Stimulated activated CD8-positive, alpha-beta memory T cell treated with anti-CD3 and anti-CD28 coated beads, Interleukin-7, amount 100 ng/mL, for 1 hour (primary cell): Measurements from ENCODE around the gene ARHGEF12.

Source experiments
- DNase-seq, 2 donors: peaks; one replicate each; pipeline ENCODE4 v3.0.0-alpha.2; 2020; ENCODE audit warnings: low read depth in 2 of 2

Gene ARHGEF12

DNA sequence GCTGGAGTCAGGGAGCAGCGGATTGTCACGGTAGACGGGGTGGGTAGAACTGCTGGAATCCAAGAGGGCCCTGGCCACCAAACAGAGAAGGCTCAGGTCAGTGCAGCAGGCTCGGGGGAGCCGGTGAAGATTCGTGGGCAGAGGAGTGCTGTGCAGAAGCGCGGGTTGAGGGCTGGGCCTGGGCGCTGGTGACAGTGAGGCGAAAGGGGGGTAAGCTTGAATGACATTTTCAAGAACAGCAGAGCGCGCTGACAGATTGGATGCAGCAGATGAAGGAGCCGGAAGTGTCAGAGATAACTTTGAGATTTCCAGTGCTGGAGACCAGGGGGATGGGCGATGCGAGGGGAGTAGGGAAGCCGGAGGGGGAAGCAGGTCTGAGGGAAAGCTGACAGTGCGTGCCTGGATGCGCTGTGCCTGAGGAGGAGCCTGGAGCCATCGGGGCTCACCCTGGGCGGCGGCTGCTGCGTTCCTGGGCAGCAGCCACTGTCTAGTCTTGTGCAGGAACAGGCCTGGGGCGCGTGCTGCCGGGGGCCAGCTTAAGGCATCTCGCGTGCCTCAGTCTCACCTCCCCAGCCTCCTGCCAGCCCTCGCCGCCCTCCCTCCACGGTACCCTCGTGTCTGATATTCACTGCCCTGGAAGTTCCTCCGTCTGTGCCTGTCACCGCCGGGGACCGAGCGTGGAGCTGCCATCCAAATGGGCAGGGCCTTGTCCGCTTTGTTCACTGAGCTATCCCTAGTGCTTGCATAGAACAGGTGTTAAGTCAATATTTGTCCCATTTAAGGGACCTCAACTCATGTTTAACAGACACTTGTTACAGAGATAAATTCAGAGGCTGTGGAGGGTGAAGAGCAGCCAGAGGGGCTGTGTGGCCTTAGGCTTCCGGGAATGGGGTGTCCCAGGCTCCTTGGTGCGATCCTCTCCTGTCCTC is 180.5 kb downstream of the ARHGEF12 start:
- DNase-seq, result no peak

DNA sequence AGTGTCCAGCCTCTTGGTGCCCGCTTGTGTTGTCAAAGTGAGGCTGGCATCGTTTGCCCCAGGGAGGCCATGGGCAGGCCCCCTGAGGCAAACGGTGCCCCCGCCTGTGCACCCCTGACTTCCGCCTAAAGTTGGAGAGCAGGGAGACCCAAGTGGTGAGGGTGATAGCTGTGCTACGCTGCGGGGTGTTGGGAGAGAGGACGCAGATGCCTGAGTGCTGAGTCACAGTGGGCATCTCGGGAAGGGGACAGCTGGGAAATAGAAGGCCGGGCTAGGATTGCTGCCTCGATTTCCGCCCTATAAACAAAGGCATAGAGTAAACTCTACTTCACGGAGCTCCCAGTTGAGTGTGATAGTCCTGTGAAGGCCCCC is 181.2 kb downstream of the ARHGEF12 start:
- DNase-seq, result no peak

GRCh38 chr11:120517801-120518291 is 181.6 kb downstream of the ARHGEF12 start:
- DNase-seq, result no peak

DNA sequence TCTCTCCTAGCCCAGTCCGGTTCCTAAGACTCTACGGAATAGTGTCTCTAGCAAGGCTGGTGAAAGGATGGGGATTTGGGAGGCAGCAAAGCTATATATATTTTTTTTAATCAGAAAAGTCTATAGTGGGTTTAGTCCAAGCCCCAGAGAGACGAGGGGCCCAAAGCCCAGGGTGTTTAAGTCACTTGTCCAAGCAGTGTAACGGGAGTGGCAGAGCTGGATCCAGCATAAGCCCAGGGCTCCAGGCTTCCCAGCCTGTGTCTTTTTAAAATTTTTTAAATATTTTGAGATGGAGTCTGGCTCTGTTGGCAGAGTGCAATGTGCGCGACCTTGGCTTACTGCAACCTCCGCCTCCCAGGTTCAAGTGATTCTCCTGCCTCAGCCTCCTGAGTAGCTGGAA is 182.1 kb downstream of the ARHGEF12 start:
- no peak for DNase-seq

GRCh38 chr11:120519474-120519873 is 183.3 kb downstream of the ARHGEF12 start:
- no peak for DNase-seq

DNA sequence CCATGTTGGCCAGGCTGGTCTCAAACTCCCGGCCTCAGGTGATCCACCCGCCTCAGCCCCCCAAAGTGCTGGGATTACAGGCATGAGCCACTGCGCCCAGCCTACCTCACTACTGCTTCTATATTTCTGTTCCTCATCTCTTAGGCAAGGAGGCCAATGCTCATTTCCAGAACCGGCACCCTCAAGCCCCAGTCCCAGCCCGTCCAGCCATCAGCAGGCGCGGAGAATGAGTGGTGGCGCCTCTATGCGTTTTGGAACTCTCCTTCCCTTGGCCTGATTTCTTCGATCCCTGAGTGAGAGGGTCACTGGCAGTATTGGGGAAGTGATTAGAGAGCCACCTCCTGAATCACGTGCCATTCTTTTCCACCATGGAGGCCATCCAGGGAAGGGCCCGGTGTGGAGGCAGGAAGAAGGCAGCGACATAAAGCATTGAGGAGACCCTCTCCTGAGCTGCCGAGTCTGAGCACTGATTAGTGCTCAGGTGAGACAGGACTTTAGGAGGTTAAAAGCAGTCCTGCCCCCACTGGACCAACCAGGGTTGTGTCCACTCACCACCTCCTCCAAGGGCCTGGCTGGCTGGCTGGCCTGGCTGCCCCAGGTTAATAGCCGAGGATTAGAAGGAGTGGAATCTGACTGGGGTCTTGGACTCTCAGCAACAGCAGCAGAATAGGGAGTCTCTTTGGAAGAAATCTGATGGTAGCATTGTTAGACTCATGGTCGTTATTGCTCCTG is 184.0 kb downstream of the ARHGEF12 start:
- DNase-seq, result no peak

GRCh38 chr11:120521176-120521575 is 185.0 kb downstream of the ARHGEF12 start:
- DNase-seq, result no peak

- DNase-seq, result no peak
Observed at GRCh38 chr11:120522021-120522420, 185.8 kb downstream of the ARHGEF12 start.

- DNase-seq, result no peak
Observed at GRCh38 chr11:120522736-120523135, 186.5 kb downstream of the ARHGEF12 start.

GRCh38 chr11:120523196-120523595 is 187.0 kb downstream of the ARHGEF12 start:
- no peak for DNase-seq

DNA sequence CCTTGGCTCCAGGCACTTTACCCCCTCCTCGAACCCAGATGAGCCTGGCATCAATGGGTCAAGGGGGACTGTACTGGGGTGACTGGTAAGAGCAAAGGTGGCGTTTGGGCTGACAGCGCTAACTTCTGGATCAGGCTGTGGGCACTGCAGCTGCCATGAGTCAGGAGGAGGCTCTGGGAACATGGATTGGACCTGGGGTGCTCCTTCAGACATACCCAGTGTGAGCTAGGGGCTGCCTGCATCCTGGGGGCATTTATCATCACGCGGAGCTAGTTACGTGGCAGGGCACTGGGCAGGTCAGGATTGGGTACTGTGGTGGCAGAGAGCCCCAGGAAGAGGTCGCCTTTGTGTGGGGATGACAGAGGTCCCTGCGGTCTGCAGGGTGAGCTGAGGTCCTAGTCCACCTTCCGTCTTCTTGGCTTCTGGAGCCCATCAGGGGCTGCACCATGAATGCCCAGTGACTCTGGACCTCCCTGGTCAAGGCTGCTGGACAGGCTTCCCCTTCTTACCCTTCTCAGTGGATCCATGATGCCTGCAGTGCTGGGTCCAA is 188.4 kb downstream of the ARHGEF12 start:
- no peak for DNase-seq

- DNase-seq, result no peak
Observed at GRCh38 chr11:120525261-120526171, 189.3 kb downstream of the ARHGEF12 start.

GRCh38 chr11:120526241-120526640 is 190.0 kb downstream of the ARHGEF12 start:
- no peak for DNase-seq

GRCh38 chr11:120527111-120527761 is 191.0 kb downstream of the ARHGEF12 start:
- no peak for DNase-seq

- no peak for DNase-seq
Observed at GRCh38 chr11:120528749-120529148, 192.5 kb downstream of the ARHGEF12 start.

GRCh38 chr11:120529214-120529613 is 193.0 kb downstream of the ARHGEF12 start:
- no peak for DNase-seq

GRCh38 chr11:120529911-120530310 is 193.7 kb downstream of the ARHGEF12 start:
- DNase-seq, result no peak

GRCh38 chr11:120532082-120532831 is 196.0 kb downstream of the ARHGEF12 start:
- DNase-seq, result no peak

DNA sequence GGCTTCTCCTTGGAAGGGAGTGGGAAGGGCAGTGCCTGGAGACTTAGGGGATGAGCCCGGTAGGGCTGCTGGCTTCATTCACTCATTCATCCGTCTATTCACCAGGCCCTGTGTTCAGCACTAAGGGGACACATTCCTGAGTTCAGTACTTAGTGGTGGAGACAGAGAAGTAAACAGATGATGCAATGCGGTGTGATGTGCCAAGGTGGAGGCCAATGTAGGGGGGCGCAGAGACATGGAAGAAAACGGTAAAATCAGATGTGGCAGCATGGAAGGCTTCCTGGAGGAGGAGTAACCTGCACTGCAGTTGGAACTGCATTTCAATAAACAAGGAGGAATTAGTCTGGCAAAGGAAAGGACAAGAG is 196.6 kb downstream of the ARHGEF12 start:
- DNase-seq, result no peak

GRCh38 chr11:120536091-120536796 is 200.0 kb downstream of the ARHGEF12 start:
- DNase-seq, result no peak
